ENCODE measurements around the gene DNAJB2.

DNAJB2 gene

GRCh38 chr2:219279151-219279915, at the start of gene DNAJB2:
Gene DNAJB2 (plus strand): TSS chr2:219279366. CDS start chr2:219279834, 468 bp downstream.
- peak; percentile 97 to 99 (median 98) for DNase-seq (ENCODE audit: low read depth in 3 of 3)

GRCh38 chr2:219230059-219230540, 49.1 kb upstream of the DNAJB2 start:
- peak in 1 of 3 experiments; percentile 66 for DNase-seq (ENCODE audit: low read depth in 3 of 3)

- DNase-seq (ENCODE audit: low read depth in 3 of 3): no peak
These were observed 44.8 kb upstream of the DNAJB2 start for GRCh38 chr2:219234331-219234730.

GRCh38 chr2:219243291-219243761, 35.8 kb upstream of the DNAJB2 start:
- no peak for DNase-seq (ENCODE audit: low read depth in 3 of 3)

GRCh38 chr2:219244789-219245147, 34.4 kb upstream of the DNAJB2 start:
- DNase-seq (ENCODE audit: low read depth in 3 of 3): no peak

GRCh38 chr2:219245148-219245898, 33.8 kb upstream of the DNAJB2 start, which contains the start of the genes GLB1L and STK16:
Gene GLB1L (minus strand): TSS chr2:219245444. CDS start chr2:219243573, 1,871 bp downstream.
Gene STK16 (plus strand): TSS chr2:219245479. CDS start chr2:219246000, 521 bp downstream.
- DNase-seq (ENCODE audit: low read depth in 3 of 3): peak; percentile 79 to 89 (median 79)

- DNase-seq (ENCODE audit: low read depth in 3 of 3): no peak
These were observed 33.3 kb upstream of the DNAJB2 start for GRCh38 chr2:219245899-219246230.

GRCh38 chr2:219246559-219246958, 32.6 kb upstream of the DNAJB2 start:
- no peak for DNase-seq (ENCODE audit: low read depth in 3 of 3)

GRCh38 chr2:219247678-219248642, 31.2 kb upstream of the DNAJB2 start:
- peak in 1 of 3 experiments; percentile 61 for DNase-seq (ENCODE audit: low read depth in 3 of 3)

GRCh38 chr2:219248845-219249202, 30.3 kb upstream of the DNAJB2 start:
- DNase-seq (ENCODE audit: low read depth in 3 of 3): no peak

- no peak for DNase-seq (ENCODE audit: low read depth in 3 of 3)
These were observed 29.8 kb upstream of the DNAJB2 start for GRCh38 chr2:219249203-219249980.

- DNase-seq (ENCODE audit: low read depth in 3 of 3): no peak
These were observed 29.0 kb upstream of the DNAJB2 start for GRCh38 chr2:219250049-219250781.

GRCh38 chr2:219251656-219252055, 27.5 kb upstream of the DNAJB2 start:
- no peak for DNase-seq (ENCODE audit: low read depth in 3 of 3)

- no peak for DNase-seq (ENCODE audit: low read depth in 3 of 3)
These were observed 27.1 kb upstream of the DNAJB2 start for GRCh38 chr2:219252084-219252483.

GRCh38 chr2:219252570-219252899, 26.6 kb upstream of the DNAJB2 start:
- no peak for DNase-seq (ENCODE audit: low read depth in 3 of 3)

- DNase-seq (ENCODE audit: low read depth in 3 of 3): peak in 1 of 3 experiments; percentile 59
These were observed 26.0 kb upstream of the DNAJB2 start, which contains the start of gene TUBA4B for GRCh38 chr2:219252900-219253752. Gene TUBA4B (plus strand): TSS chr2:219253243. CDS start chr2:219253408, 165 bp downstream.

GRCh38 chr2:219253753-219254589, 25.2 kb upstream of the DNAJB2 start, which contains the start of gene TUBA4A:
Gene TUBA4A (minus strand): TSS chr2:219253918. CDS start chr2:219253858, 60 bp downstream.
- DNase-seq (ENCODE audit: low read depth in 3 of 3): peak; percentile 77 to 91 (median 81)

All from stimulated activated CD4-positive, alpha-beta T cell treated with anti-CD3 and anti-CD28 coated beads, TNF-alpha, amount 100 ng/mL, for 24 hours (primary cell).